T-helper 2 cell treated with Interferon-gamma antibody and Interleukin-4, amounts not matched to agents 100 ng/mL and 5 ng/mL, for 36 hours (primary cell): ENCODE results near the gene PHF21A. TPM values are rescaled to one million over a fixed set of nuclear protein-coding genes. Genes with fewer than 3 reads are reported as not detected.

Experiments used
- intact Hi-C: fragments of 100-400 bp; cut with micrococcal nuclease; formaldehyde crosslinking; loops from one replicate; pipeline ENCODE4 v1.15.1; 2023
- total RNA-seq: library from RNA; stranded (reverse); gene quantifications from 2 replicates; pipeline ENCODE4 v1.2.3, GENCODE V29; 2022

The PHF21A gene
- total RNA-seq, 1 donor from 2014 or later: 32.2 TPM

DNA sequence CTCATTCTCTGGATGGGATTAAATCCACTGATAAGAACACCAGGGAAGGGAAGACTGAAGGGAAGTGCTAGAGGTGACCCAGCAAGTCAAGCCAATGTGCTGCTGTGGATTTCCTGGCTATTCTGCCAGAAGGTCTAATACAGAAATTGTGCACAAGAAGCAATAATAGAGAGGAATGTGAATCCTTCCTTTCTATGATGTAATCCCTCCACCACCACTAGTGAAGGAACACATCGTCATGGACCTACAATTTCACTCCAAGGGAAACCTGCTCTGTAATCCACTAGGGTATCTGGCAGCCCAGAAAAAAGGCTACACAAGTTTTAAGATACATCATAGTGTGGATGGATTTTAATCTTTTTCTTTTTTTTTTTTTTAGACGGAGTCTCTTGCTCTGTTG lies 181.4 kb downstream of the PHF21A start:
- intact Hi-C loops: no loop called here

DNA sequence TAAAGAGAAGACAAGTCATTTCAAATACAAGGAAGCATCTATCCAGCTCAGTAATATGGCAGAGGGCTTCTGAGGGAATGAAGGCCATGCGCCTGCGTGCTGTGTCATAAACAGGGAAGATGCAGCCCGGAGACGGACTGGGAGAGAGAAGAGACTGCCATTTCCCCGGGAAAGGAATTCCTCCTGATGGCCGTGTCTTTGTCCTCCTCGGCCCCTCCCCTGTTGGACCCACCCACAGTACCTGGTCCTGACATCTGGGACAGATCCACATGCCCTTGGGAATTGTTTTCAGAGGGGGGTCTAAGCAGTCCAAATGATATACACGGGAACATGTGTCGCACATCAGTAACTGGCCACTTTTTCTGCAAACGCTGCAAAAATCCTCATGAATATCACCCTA lies 183.3 kb downstream of the PHF21A start:
- intact Hi-C loops: no loop called here

DNA sequence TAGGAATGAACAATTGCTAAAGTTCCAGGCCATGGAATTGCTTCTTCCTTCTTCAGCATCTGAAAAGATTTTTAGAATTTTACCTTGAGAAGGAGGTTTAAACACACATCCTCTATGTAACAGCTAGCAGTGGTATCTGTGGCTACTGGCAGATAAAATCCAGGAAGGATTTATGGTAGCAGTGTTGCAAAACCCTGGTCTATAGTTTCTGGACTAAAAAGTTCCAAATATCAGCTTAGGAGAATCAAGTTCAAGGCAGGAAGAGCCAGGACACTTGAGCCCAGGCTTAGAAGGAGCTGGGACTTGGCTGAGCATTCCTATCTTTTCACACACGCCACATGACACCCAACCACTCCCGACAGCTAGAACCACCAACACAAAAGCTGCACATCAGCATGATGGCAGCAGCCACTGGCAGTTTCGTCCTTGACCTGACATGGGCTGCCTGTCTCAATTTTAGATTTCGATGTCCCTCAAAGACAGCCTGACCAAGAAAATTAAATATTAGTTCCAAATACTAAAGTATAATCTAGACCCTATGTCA lies 184.7 kb downstream of the PHF21A start:
- intact Hi-C loops: no loop called here

DNA sequence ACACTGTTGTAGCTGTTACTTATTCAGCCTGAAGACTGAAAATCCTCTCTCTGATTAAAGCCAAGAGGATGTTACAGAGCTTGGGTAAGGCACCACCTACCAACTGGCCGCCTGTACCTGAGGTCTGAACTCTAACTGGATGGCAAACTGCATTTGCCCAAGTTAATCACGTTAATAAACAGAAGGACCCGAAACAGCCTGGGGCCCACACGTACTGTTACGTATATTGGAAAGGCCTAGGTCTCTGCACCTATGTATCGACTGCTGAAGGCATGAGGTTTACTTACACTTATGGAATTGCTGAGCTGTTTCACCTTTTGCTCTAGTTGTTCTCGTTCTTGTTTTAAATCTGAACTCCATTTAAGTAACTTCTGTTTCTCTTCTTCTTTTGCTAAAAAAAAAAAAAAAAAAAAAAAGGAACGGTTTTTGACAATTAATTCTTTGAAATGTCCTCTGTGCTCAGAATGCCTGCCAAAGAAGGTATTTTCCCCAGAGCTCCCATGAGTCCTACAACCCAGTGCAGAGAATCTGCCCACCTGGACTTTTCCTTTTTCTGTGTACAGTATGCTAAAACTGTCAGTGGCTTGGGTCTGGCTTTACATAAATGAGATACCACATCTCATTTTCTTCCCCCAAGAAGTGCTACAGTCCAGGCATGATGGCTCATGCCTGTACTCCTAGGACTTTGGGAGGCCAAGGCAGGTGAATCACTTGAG lies 185.7 kb downstream of the PHF21A start:
- intact Hi-C loops: no loop called here

DNA sequence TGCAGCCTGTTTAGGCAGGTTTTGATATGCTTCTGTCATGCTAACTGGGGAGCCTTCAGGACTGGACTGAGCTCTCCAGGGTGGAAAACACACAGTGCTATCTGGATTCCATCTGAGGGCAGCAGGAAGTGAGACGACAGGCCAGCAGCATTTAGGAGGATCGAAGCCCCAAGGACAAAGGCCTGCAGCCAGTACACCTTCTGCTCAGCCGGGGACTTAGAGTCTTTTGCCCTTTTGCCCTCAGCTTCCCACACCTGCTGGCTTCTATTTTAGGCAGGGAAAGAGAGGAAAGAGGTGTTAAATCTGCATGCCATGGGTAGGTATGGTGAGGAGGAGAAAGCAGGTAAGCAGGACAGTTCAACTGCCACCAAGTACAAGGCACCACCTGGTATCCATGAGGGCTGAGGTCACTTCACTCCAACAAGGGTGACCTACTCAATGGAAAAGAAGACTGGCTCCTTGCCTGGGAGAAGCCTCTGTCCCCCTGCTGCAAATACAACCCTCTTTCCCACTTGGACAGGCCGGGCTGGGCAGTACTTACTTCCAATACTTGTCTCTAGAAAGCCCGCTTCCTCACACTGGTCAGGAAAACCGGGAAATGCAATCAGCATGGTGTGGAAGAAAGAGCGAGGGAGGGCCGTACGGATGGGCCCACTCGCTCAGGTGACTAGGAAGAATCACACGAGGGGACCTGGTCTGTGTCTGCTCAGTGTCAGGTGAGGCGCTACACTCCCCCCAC lies 186.5 kb downstream of the PHF21A start:
- intact Hi-C loops: no loop called here

DNA sequence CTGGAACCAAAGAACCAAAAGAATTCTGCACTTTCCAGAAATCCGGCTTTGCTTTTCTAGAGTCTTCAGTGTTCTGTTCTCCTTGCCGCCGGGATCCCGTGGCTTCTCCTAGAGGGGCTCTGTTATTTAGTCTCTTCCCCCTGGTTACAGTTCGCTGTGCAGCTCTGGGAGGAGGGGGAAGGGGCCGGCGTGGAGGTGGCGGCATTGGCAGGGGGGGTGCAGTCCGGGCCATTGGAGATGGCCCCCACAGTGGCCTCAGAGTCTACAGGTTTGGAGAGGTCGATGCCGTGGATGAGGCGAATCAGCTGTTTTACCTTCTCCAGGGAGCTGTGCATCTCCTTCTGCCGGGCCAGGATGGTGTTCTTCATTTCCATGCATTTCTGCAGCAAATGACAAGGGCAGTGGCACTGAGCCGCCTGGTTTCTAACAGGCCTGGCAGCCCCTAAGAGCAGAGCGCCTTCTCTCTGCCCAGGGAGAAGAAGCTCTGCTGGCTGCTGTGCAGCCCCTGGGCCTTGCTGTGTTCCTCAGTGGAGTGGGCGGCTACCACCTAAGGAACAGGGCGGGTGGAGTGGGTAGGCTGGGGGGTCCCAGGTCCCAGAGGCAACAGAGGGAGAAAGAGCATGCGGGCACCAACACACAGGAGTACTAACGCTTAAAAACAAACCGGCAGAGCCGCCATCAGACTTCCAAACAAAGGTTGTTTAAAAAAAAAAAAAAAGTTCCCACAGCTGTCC lies 187.2 kb downstream of the PHF21A start:
- intact Hi-C loops: no loop called here

DNA sequence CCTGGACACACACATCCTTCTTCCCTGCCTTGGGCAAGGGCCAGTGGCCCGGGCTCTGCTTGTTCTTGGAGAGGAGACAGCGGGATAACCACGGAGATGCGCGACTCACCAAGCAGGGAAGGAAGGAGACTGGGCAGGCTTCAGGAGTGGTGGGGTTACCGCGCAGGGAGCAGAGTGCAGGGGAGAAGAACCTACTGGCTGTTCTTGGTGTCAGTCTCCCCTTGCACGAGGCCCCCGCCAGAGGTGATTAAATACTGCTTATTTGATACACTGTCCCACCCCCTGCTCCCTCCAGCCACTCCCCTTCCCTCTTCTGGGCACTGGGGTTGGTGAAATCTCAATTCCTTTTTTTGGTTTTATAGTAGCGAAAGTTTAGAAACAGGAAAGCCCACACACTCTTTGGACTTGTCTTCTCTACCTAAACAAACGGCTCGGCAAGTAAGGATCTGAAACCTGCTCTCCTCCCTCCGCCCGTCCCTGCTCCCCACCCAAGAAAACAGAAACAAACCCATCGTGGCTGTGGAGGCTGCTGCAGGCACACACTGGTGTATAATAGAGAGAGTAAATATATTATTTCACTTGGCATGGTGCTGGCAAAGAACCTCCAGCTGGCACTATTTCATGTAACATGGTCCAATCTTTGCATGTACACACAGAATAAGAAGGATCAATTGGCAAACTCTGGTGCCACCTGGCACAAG lies 188.0 kb downstream of the PHF21A start:
- intact Hi-C loops: no loop called here

DNA sequence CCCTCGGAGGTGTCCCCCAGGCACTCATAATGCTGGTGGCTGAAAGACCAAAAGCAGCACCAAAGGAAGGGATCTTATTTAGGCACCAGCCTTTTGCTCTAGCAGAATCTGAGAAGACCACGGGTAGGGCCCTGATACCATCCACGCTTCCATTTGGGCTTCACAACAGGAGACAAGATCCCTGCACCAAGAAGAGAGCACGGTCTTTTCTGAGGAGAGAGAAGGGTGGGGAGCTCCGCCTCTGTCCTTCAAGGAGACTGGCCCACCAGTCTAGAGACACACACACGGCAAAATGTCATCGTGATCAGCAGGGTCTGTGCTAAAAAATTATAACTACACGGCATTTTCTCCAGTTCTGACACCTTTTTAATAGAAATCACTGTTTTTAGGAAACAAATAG lies 189.0 kb downstream of the PHF21A start:
- intact Hi-C loops: no loop called here

DNA sequence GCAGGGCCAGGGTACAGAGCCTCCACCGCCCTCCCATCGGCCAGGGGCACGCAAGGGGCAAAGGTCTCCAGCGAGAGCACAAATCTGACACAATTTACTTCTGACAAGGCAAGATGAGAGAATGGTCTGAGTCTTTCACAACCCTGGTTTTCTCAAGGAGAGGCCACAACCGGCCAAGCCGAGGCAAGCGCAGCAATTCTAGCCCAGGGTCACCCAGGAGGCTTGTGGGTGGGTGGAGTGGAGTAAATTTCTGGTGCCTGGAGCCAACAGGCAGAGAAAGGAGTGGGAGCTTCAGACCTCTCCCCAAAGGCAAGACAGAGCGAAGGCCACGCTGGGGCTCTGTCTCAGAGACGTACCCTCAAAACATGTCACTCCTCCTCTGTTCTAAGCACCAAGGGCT lies 189.5 kb downstream of the PHF21A start:
- intact Hi-C loops: no loop called here

DNA sequence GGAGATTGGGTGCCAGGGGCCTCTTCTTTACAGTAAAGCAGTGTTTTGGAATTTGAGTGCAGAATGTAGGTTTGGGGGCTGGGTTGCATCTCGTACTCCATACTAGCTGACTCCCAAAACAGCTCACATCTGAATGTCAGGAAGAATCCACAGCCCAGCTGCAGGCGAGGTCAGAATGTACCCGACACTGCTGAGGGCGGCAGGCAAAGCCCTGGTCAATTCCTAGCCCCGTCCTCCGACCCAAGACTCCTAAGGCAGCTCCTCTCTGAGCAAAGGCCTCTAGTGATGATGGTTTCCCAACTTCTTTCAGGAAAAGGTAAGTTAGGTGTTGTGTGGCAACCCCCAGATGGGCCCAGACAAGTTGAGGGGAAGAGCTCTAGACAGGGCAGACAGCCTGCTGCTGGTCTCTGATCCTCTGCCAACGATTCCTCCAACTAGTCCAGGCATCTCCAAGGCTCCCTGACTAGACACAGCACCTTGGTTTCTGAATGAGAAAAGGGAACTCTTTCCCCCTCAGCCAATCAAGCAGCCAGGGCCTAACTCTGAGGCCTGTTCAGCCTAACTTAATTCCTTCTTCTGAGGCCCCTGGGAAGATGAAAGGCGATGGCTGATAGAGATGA lies 190.2 kb downstream of the PHF21A start:
- intact Hi-C loops: no loop called here

DNA sequence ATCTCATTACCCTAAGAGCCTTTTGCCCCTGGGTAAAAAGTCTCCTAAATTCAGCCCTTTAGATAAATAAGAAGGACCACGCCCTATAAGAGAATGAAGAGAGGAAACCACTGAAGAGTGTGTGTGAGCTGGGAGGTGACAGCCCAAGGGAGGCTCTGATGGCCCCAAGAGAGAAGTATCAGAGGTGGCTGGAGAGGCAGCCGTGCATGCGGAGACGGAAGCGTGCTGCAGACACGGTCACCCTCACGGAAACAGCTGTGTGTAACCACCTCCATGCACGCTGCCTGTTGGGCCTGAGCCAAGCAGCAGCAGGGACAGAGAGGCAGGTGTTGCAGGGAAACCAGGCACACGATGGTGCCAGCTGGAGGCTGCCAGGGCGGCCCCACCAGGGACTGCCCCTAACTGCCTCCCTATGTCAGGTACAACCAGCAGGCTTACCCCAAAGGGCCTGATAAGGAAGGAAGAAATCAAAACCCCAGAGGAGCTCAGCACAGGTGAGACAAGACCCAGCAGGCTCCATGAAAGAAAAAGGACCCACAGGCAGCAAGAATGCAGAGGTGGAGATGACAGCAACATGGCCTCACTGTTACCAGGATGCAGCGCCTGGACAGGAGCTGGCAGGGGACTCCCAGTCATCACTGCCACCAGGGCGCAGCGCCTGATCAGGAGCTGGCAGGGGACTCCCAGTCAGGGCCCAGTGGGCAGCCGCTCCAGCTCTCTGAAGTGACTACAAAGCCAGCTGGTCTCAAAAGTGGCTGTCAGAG lies 191.0 kb downstream of the PHF21A start:
- intact Hi-C loops: no loop called here

DNA sequence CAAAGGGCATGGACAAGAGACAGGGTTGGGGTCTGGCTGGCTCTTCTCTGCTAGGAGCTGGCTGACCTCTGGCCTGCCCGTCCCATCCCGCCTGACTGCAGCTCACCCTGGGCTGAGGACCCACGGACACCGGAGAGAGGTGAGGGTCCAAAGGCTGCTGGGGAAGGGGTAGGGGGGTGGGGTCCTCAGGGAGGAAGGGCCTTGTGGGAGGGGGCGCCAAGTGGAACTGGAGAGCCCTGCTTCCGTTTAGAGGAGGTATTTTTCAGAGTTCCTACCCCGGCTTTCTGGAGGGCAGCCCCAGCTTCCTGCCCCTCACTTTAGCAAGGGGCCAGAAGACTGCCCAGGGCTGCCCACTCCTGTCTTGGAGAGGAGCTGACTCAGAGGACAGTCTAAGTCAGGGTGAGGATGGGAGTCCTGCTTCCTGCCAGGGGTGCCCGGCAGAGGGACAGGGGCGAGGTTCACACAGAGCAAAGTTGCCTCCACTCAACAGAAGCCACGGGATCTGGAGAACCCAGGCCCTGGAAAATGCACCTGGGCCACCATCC lies 191.7 kb downstream of the PHF21A start:
- intact Hi-C loops: no loop called here

DNA sequence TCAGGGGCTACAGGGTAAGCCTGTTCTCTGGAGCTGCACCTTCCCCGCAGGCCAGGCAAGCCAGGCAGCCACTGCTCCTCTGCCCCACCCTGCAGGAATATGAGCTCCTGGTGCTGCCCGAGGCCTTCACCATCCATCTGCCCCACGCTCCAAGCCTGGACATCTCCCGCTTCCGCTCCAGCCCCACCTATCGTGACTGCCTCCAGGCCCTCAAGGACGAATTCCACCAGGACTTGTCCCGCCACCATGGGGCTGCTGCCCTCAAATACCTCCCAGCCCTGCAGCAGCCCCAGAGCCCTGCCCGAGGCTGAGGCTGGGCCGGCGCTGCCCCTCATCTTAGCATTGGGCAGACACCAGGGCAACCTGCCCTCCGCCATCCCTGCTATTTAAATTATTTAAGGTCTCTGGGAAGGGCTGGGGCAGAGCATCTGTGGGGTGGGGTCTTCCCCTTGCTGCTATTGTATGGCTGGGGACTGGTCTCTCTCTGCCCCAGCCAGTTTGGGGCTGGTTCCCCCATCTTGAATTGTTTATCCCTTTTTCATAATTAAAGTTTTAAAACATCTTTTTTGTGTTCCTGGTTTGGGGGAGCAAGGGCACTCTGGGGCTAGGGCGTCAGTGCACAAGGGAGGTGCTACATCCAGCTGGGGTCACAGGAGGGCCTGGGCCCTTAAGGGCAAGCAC lies 192.6 kb downstream of the PHF21A start:
- intact Hi-C loops: no loop called here

DNA sequence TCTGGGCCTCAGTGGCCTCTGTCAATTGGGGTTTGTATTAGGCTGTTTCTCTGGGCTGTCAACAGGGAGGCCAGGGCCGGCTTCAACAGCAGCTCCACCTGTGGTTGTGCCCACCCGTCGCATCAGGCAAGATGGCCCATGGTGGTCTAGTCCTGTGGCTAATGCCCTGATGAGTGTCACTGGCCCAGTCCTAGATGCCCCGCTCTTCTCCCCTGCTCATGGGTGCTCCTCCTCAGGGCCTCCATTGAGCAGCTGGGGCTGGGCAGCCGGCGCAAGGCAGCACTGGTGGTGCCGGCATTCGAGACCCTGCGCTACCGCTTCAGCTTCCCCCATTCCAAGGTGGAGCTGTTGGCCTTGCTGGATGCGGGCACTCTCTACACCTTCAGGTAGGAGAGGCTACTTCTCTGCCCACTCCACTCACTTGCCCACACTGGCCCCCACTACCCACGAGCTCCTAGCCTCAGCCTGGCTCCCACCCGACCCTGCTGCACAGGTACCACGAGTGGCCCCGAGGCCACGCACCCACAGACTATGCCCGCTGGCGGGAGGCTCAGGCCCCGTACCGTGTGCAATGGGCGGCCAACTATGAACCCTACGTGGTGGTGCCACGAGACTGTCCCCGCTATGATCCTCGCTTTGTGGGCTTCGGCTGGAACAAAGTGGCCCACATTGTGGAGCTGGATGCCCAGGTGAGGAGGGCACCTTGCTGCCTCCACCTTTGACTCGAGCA lies 193.4 kb downstream of the PHF21A start:
- intact Hi-C loops: no loop called here

DNA sequence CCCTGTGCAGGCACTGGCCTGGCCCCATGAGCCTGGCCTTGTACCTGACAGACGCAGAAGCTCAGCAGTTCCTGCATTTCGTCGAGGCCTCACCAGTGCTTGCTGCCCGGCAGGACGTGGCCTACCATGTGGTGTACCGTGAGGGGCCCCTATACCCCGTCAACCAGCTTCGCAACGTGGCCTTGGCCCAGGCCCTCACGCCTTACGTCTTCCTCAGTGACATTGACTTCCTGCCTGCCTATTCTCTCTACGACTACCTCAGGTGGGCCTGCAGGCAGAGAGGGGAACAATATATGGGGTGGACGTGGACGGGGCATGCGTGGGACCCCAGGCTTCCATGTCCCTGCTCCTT lies 193.9 kb downstream of the PHF21A start:
- intact Hi-C loops: no loop called here

DNA sequence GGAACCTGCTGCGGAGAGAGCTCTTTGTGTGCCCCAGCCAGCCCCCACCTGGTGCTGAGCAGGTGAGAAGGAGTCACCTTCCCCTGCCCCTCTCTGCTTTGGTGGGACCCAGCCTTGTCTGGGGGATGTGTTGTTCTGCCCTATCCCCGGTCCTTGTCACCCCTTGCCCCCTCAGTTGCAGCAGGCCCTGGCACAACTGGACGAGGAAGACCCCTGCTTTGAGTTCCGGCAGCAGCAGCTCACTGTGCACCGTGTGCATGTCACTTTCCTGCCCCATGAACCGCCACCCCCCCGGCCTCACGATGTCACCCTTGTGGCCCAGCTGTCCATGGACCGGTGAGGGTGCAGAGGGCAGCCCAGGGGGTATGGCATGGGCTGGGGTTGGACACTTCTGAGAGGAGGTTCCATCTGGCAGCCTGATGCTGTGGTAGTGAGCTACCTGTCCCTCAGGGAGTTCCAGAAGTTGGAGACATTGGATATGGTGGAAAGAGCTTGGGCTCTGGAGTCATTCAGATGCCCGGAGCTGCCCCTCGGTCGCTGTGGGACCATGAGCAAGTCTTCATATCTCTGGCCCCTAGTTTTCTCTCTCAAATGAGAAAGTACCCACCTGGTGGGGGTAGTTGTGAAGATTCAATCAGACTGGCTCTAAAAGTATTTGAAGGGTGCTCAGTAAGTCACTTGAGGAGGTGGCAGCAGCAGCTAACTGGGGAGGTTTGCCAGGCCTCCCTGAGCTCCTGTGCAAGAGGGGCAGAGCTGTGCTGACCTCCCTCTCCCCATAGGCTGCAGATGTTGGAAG lies 194.5 kb downstream of the PHF21A start:
- intact Hi-C loops: no loop called here

DNA sequence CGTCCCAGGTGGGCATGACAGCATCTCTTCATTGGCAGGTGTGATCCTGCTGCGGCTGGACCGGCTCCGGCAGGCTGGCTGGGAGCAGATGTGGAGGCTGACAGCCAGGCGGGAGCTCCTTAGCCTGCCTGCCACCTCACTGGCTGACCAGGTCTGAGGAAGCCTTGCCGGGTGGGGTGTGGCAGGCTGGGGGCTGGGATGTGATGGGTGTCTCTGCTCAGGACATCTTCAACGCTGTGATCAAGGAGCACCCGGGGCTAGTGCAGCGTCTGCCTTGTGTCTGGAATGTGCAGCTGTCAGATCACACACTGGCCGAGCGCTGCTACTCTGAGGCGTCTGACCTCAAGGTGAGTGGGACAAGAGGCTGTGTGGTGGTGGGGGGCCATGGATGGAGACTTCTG lies 195.3 kb downstream of the PHF21A start:
- intact Hi-C loops: no loop called here

DNA sequence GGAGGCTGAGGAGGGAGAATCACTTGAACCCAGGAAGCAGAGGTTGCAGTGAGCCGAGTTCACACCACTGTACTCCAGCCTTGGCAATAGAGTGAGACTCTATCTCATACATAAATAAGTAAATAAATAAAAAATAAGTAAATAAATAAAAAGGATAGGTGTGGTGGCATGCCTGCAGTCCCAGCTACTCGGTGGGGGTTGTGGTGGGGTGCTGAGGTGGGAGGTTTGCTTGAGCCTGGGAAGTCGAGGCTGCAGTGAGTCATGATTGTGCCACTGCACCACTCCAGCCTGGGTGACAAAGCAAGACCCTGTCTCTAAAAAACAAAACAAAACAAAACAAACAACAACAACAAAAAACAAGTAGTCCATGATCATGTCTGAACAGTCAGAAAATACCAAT lies 195.7 kb downstream of the PHF21A start:
- intact Hi-C loops: no loop called here
